Mononuclear cell (primary cell): Measurements from ENCODE around the gene ZNF792. TPM values are rescaled to one million over a fixed set of nuclear protein-coding genes. Genes with fewer than 3 reads are reported as not detected.
"Not testable (repeated sequence)": the region's sequence is repeated elsewhere in the genome, so short reads cannot be mapped to it uniquely, and the experiment has no call there.

Experiments
- H3K27me3 ChIP-seq: 2 replicates; pipeline ENCODE4 v1.6.0; 2011; ENCODE audit warnings: low read length, control low read depth; ENCODE audit not compliant: insufficient read depth
- H3K4me1 ChIP-seq: 2 replicates; pipeline ENCODE4 v1.5.1; 2011; ENCODE audit warnings: mild to moderate bottlenecking, low read length, control low read depth; ENCODE audit not compliant: insufficient read depth
- H3K4me3 ChIP-seq: 2 replicates; pipeline ENCODE4 v1.5.1; 2011; ENCODE audit warnings: mild to moderate bottlenecking, low read length, moderate library complexity
- H3K9me3 ChIP-seq: 2 replicates; pipeline ENCODE4 v1.5.1; 2011; ENCODE audit warnings: low read depth, mild to moderate bottlenecking, control low read depth, low read length
- total RNA-seq: library from RNA; depleted of rRNA; stranded (reverse); fragments of >200 nt; gene quantifications from one replicate; pipeline ENCODE4 v1.2.3, GENCODE V29; 2012

Gene ZNF792
- 10.2 TPM for total RNA-seq

GRCh38 chr19:34963573-34964406, at the start of gene ZNF792:
Gene ZNF792 (minus strand): TSS chr19:34964229. CDS start chr19:34963662, 567 bp downstream.
- Histone ChIP-seq H3K9me3 (peaks cover 13% of the 10 kb centered on the region), H3K4me1 (peaks cover 14% of the 10 kb centered on the region), H3K4me3 (peak within 1 kb of the TSS; percentile 73), H3K27me3 (no peaks in the 10 kb centered on the region)

- Histone ChIP-seq H3K27me3 (no peaks in the 10 kb centered on the region), H3K9me3 (no peaks in the 10 kb centered on the region), H3K4me3 (no peak overlapping the region), H3K4me1 (peaks cover 77% of the 10 kb centered on the region)
Measured at GRCh38 chr19:35013041-35013819, 49.2 kb upstream of the ZNF792 start.

- Histone ChIP-seq H3K4me3 (no peak overlapping the region), H3K9me3 (no peaks in the 10 kb centered on the region), H3K4me1 (peaks cover 68% of the 10 kb centered on the region), H3K27me3 (no peaks in the 10 kb centered on the region)
Measured at GRCh38 chr19:35011737-35012682, 48.0 kb upstream of the ZNF792 start.

GRCh38 chr19:35011091-35011689, 47.2 kb upstream of the ZNF792 start:
- peaks cover 66% of the 10 kb centered on the region for H3K4me1 ChIP-seq
- no peaks in the 10 kb centered on the region for H3K9me3 ChIP-seq
- no peak overlapping the region for H3K4me3 ChIP-seq
- H3K27me3 ChIP-seq, result no peaks in the 10 kb centered on the region

GRCh38 chr19:35009424-35010415, 45.7 kb upstream of the ZNF792 start:
- Histone ChIP-seq H3K4me3 (no peak overlapping the region), H3K4me1 (peaks cover 56% of the 10 kb centered on the region), H3K9me3 (no peaks in the 10 kb centered on the region), H3K27me3 (no peaks in the 10 kb centered on the region)

- H3K4me3 ChIP-seq, result no peak overlapping the region
- H3K27me3 ChIP-seq, result no peaks in the 10 kb centered on the region
- no peaks in the 10 kb centered on the region for H3K9me3 ChIP-seq
- H3K4me1 ChIP-seq, result peaks cover 56% of the 10 kb centered on the region
Measured at GRCh38 chr19:35008891-35009341, 44.9 kb upstream of the ZNF792 start.

- H3K9me3 ChIP-seq, H3K27me3 ChIP-seq, H3K4me3 ChIP-seq: not testable (repeated sequence)
- H3K4me1 ChIP-seq, result peaks cover 56% of the 10 kb centered on the region
Measured at GRCh38 chr19:35007427-35007826, 43.4 kb upstream of the ZNF792 start.

GRCh38 chr19:35006999-35007365, 43.0 kb upstream of the ZNF792 start:
- Histone ChIP-seq H3K27me3 (no peaks in the 10 kb centered on the region), H3K4me1 (peaks cover 56% of the 10 kb centered on the region), H3K9me3 (no peaks in the 10 kb centered on the region), H3K4me3 (no peak overlapping the region)

GRCh38 chr19:35006342-35006998, 42.4 kb upstream of the ZNF792 start:
- no peaks in the 10 kb centered on the region for H3K27me3 ChIP-seq
- H3K9me3 ChIP-seq, result no peaks in the 10 kb centered on the region
- H3K4me3 ChIP-seq, result no peak overlapping the region
- H3K4me1 ChIP-seq, result peaks cover 56% of the 10 kb centered on the region

GRCh38 chr19:35006007-35006341, 41.9 kb upstream of the ZNF792 start:
- not testable (repeated sequence) for H3K27me3 ChIP-seq, H3K4me3 ChIP-seq, H3K9me3 ChIP-seq
- peaks cover 56% of the 10 kb centered on the region for H3K4me1 ChIP-seq

- H3K9me3 ChIP-seq, result no peaks in the 10 kb centered on the region
- H3K4me1 ChIP-seq, result peaks cover 51% of the 10 kb centered on the region
- no peaks in the 10 kb centered on the region for H3K27me3 ChIP-seq
- no peak overlapping the region for H3K4me3 ChIP-seq
Measured at GRCh38 chr19:35005256-35005977, 41.4 kb upstream of the ZNF792 start.

GRCh38 chr19:35004517-35005255, 40.7 kb upstream of the ZNF792 start:
- Histone ChIP-seq H3K27me3 (no peaks in the 10 kb centered on the region), H3K4me3 (no peak overlapping the region), H3K4me1 (peaks cover 47% of the 10 kb centered on the region), H3K9me3 (no peaks in the 10 kb centered on the region)
